HPDE6-E6E7 (cell line): Measurements from ENCODE around the gene CCL5.

Experiments used
- DNase-seq: peaks from one replicate; pipeline ENCODE4 v3.0.0; 2011; ENCODE audit warnings: missing footprints; ENCODE audit errors: extremely low spot score

The CCL5 gene

DNA sequence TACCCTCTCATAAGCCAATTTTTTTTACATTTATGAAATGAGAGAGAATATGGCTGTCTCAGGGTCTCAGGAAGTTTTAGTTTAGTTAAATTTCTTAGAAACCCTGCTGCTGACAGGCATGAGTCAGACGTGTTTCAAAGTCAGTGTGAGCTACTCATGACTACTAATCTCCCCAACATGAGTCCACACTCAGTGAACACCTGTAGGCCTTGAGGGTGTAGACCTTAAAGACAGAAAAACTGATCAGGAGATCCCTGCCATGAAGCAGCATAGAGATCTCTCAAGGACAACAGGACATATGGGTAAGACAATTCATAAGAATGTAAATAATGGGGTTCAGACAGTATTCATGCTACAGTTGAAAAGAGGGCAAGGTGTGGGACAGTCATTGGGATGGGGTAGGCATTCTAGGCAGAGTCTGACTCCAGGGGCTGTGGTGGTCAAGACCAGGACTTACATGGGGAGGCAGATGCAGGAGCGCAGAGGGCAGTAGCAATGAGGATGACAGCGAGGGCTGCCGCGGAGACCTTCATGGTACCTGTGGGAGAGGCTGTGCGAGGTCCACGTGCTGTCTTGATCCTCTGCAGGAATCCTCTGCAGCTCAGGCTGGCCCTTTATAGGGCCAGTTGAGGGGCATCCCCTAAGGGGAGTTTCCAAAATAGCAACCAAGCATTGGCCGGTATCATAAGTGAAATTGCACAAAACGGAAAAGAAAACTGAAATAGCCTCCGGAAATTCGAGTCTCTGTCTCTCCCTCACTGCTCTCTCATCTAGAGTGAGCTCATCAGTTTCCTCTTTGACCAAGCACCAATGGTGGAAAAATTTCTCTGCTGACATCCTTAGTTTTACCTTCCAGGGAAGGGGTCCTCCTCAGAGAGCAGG lies at the start of gene CCL5:
TSS of gene CCL5 (minus strand) at position 588 of the 882 bp plus-strand sequence.
- DNase-seq: peak; percentile 25

DNA sequence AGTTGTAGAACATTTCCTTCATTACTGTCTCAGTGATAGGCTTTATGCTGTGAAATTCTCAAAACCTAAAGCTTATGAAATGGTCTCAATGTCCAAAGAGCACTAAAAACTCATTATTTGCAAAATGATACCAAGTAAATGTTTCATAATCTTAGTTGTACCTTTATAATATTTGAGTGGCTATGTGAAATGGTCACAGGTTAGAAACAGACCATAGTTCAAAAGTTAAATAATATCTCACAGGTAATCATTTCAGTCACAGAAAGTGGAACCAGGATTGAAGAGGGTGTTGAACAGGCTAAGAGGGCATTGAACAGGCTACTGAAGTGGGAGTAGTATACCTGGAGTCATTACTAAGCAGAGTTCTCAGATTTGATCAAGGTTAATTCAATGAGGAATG lies 47.6 kb upstream of the CCL5 start:
- no peak for DNase-seq

GRCh38 chr17:35923609-35924114 lies 43.5 kb upstream of the CCL5 start:
- DNase-seq: no peak

GRCh38 chr17:35920229-35920628 lies 40.1 kb upstream of the CCL5 start:
- DNase-seq: no peak

- DNase-seq: no peak
These were observed 38.5 kb upstream of the CCL5 start for GRCh38 chr17:35918665-35919064.

GRCh38 chr17:35917519-35918213 lies 37.5 kb upstream of the CCL5 start:
- no peak for DNase-seq

GRCh38 chr17:35915153-35915964 lies 35.2 kb upstream of the CCL5 start:
- no peak for DNase-seq

DNA sequence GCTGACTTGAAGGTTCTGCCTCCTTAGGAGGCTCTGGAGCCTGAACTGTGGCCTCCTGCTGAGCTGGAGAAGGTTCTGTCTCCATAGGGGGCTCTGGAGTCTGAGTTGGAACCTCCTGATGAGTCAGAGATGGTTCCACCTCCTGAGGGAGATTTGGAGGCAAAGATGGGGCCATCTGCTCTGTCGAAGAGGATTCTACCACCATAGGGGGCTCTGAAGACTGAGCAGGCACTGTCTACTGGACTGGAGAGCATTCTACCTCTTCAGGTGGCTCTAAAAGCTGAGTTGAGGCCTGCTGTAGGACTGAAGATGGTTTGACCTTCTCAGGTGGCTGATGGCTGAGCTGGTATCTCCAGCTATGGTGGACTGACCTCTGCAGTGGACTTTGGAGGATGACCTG lies 34.2 kb upstream of the CCL5 start:
- DNase-seq: no peak

GRCh38 chr17:35913609-35914008 lies 33.4 kb upstream of the CCL5 start:
- DNase-seq: no peak

GRCh38 chr17:35912942-35913341 lies 32.8 kb upstream of the CCL5 start:
- DNase-seq: no peak

- DNase-seq: no peak
These were observed 32.3 kb upstream of the CCL5 start for GRCh38 chr17:35912339-35912912.

GRCh38 chr17:35909408-35909807 lies 29.2 kb upstream of the CCL5 start:
- DNase-seq: no peak

GRCh38 chr17:35907691-35908090 lies 27.5 kb upstream of the CCL5 start:
- DNase-seq: no peak

- DNase-seq: no peak
These were observed 26.9 kb upstream of the CCL5 start for GRCh38 chr17:35906926-35907637.

DNA sequence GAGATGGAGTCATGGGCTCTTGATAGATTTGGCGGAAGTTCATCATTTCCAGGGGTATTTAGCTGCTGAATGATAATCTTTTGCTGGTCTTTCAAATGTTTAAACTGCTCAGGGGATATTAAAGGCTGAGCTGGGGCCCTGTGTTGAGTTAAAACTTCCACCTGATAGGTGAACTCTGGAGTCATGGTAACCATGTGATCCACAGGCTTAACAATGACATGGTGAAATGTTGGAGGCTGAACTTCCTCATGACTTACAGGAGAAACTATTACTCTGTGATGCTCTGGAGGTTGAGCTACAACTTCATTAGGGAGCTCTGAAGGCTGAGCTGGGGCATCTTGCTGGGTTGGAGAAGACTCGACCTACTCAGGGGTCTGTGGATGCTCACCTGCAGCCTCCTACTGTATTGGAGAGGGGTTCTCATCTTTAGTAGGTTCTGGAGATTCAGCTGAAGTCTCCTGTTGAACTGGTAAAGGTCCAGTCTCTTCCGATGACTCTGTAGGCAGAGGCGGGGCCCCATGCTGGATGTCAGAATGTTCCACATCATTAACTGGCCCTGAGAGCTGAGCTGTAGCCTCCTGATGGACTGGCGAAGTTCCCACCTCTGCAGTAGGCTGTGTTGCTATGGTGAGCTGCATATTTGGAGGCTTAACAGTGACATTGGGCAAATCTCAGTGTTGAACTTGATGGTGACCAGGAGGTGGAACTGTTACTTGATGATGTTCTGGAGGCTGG lies 26.2 kb upstream of the CCL5 start:
- DNase-seq: no peak

- DNase-seq: no peak
These were observed 23.3 kb upstream of the CCL5 start for GRCh38 chr17:35903451-35903850.

DNA sequence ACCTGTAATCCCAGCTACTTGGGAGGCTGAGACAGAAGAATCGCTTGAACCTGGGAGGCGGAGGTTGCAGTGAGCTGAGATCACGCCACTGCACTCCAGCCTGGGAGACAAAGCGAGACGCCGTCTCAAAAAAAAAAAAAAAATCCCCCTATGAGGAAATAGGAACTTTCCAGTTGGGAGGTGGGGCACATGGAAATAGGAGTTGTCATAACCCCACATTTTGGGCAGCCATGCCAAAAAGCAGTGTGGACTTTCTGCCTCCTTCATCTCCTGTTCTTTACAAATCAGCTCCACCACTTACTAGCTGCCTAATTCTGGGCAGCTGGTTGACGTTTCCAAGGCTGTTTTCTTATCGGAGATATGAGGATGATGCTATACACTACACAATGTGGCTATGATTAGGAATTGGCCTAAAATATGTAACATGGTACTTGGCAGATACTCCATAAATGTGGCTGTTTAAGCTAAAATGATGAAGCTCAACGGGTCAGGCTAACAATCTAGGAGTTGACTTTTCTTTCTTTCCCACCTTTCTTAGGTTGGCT lies 21.5 kb upstream of the CCL5 start:
- DNase-seq: no peak

- DNase-seq: no peak
These were observed 20.7 kb upstream of the CCL5 start for GRCh38 chr17:35900708-35901480.

- peak; percentile 47 for DNase-seq
These were observed 20.1 kb upstream of the CCL5 start for GRCh38 chr17:35900280-35900679.
